Measurements from ENCODE around the gene KLLN. TPM values are rescaled to one million over a fixed set of nuclear protein-coding genes. Genes with fewer than 3 reads are reported as not detected.
"Not testable (repeated sequence)": the region's sequence is repeated elsewhere in the genome, so short reads cannot be mapped to it uniquely, and the experiment has no call there.

The KLLN gene
- total RNA-seq, 3 donors from 2014 or later, result 0.44 to 1.1 (median 0.66) TPM

- no peak overlapping the region for H3K4me3 ChIP-seq
- no peaks in the 10 kb centered on the region for H3K27me3 ChIP-seq
- no peaks in the 10 kb centered on the region for H3K4me1 ChIP-seq
- no peaks in the 10 kb centered on the region for H3K36me3 ChIP-seq
- no peak overlapping the region for H3K27ac ChIP-seq
- intact Hi-C loops (cut with DNase I; ENCODE audit: low total_unique reads), result no loop called here
- peak in 1 of 3 donors; percentile 27 for TF ChIP-seq POLR2AphosphoS5 (IDR thresholded peaks at IDR 0.05)
- TF ChIP-seq POLR2A (IDR thresholded peaks at IDR 0.05), result no peak
- peak; percentile 40 to 69 (median 69) for TF ChIP-seq CTCF (IDR thresholded peaks at IDR 0.05)
- peak in 1 of 2 donors; percentile 63 for DNase-seq (ENCODE audit: low spot score in 2 of 2)
- H3K9me3 ChIP-seq, result no peaks in the 10 kb centered on the region
These were observed 12.6 kb downstream of the KLLN start for GRCh38 chr10:87850742-87851205.

GRCh38 chr10:87849001-87849400 lies 14.3 kb downstream of the KLLN start:
- DNase-seq (ENCODE audit: low spot score in 2 of 2), result peak; percentile 60 to 63
- TF ChIP-seq CTCF (IDR thresholded peaks at IDR 0.05) (no peak), POLR2A (IDR thresholded peaks at IDR 0.05) (no peak), POLR2AphosphoS5 (IDR thresholded peaks at IDR 0.05) (no peak)

GRCh38 chr10:87847550-87847949 lies 15.8 kb downstream of the KLLN start:
- no peak overlapping the region for H3K4me3 ChIP-seq
- no peaks in the 10 kb centered on the region for H3K4me1 ChIP-seq
- H3K27me3 ChIP-seq, result no peaks in the 10 kb centered on the region
- H3K36me3 ChIP-seq, result no peaks in the 10 kb centered on the region
- intact Hi-C loops (cut with DNase I; ENCODE audit: low total_unique reads), result no loop called here
- H3K9me3 ChIP-seq, result no peaks in the 10 kb centered on the region
- DNase-seq (ENCODE audit: low spot score in 2 of 2), result no peak
- no peak for TF ChIP-seq POLR2AphosphoS5 (IDR thresholded peaks at IDR 0.05)
- TF ChIP-seq CTCF (IDR thresholded peaks at IDR 0.05), result no peak
- no peak for TF ChIP-seq POLR2A (IDR thresholded peaks at IDR 0.05)
- H3K27ac ChIP-seq, result no peak overlapping the region

More at GRCh38 chr10:87849001-87849400, 14.3 kb downstream of the KLLN start:
- Histone ChIP-seq H3K27ac (no peak overlapping the region), H3K4me1 (no peaks in the 10 kb centered on the region), H3K27me3 (no peaks in the 10 kb centered on the region), H3K4me3 (no peak overlapping the region), H3K9me3 (no peaks in the 10 kb centered on the region), H3K36me3 (no peaks in the 10 kb centered on the region)
- intact Hi-C loops (cut with DNase I; ENCODE audit: low total_unique reads), result no loop called here

- H3K27me3 ChIP-seq; intact Hi-C loops (cut with DNase I; ENCODE audit: low total_unique reads); H3K36me3 ChIP-seq; DNase-seq (ENCODE audit: low spot score in 2 of 2); H3K9me3 ChIP-seq; H3K4me1 ChIP-seq; H3K27ac ChIP-seq; H3K4me3 ChIP-seq: not testable (repeated sequence)
These were observed 16.6 kb downstream of the KLLN start for GRCh38 chr10:87846711-87847110.

- no peak overlapping the region for H3K4me3 ChIP-seq
- H3K36me3 ChIP-seq, result no peaks in the 10 kb centered on the region
- no peaks in the 10 kb centered on the region for H3K4me1 ChIP-seq
- intact Hi-C loops (cut with DNase I; ENCODE audit: low total_unique reads), result no loop called here
- TF ChIP-seq POLR2AphosphoS5 (IDR thresholded peaks at IDR 0.05), result no peak
- TF ChIP-seq POLR2A (IDR thresholded peaks at IDR 0.05), result no peak
- no peak for TF ChIP-seq CTCF (IDR thresholded peaks at IDR 0.05)
- H3K27ac ChIP-seq, result no peak overlapping the region
- H3K27me3 ChIP-seq, result no peaks in the 10 kb centered on the region
- H3K9me3 ChIP-seq, result no peaks in the 10 kb centered on the region
- no peak for DNase-seq (ENCODE audit: low spot score in 2 of 2)
These were observed 17.3 kb downstream of the KLLN start for GRCh38 chr10:87846023-87846422.

- no peaks in the 10 kb centered on the region for H3K9me3 ChIP-seq
- no peaks in the 10 kb centered on the region for H3K27me3 ChIP-seq
- H3K27ac ChIP-seq, result no peak overlapping the region
- no peak overlapping the region for H3K4me3 ChIP-seq
- H3K36me3 ChIP-seq, result no peaks in the 10 kb centered on the region
- intact Hi-C loops (cut with DNase I; ENCODE audit: low total_unique reads), result no loop called here
- TF ChIP-seq CTCF (IDR thresholded peaks at IDR 0.05) (no peak), POLR2AphosphoS5 (IDR thresholded peaks at IDR 0.05) (no peak), POLR2A (IDR thresholded peaks at IDR 0.05) (no peak)
- H3K4me1 ChIP-seq, result no peaks in the 10 kb centered on the region
- no peak for DNase-seq (ENCODE audit: low spot score in 2 of 2)
These were observed 17.7 kb downstream of the KLLN start for GRCh38 chr10:87845624-87845998.

Data from breast epithelium (tissue), 4 donors.